Endodermal cell (in vitro differentiated cells): Measurements from ENCODE around the gene SORCS2. TPM values are rescaled to one million over a fixed set of nuclear protein-coding genes. Genes with fewer than 3 reads are reported as not detected.

Experiments
- DNase-seq: peaks from one replicate; pipeline ENCODE4 v3.0.0-alpha.2; 2017
- H3K27ac ChIP-seq: 2 replicates; pipeline ENCODE4 v1.5.1; 2013; ENCODE audit warnings: mild to moderate bottlenecking, low read depth, low read length, moderate library complexity
- H3K27me3 ChIP-seq: 2 replicates; pipeline ENCODE4 v1.6.1; 2013; ENCODE audit warnings: mild to moderate bottlenecking, low read length, moderate library complexity; ENCODE audit not compliant: insufficient read depth, control insufficient read depth, poor library complexity, severe bottlenecking
- H3K36me3 ChIP-seq: 2 replicates; pipeline ENCODE4 v1.7.0; 2013; ENCODE audit warnings: mild to moderate bottlenecking, low read length, moderate library complexity; ENCODE audit not compliant: control insufficient read depth, insufficient read depth
- H3K4me1 ChIP-seq: one replicate; pipeline ENCODE4 v1.7.0; 2013; ENCODE audit warnings: low read length; ENCODE audit not compliant: control insufficient read depth, insufficient read depth
- H3K4me3 ChIP-seq: 2 replicates; pipeline ENCODE4 v1.5.1; 2013; ENCODE audit warnings: mild to moderate bottlenecking, low read length, moderate library complexity
- H3K9ac ChIP-seq: 2 replicates; pipeline ENCODE4 v1.6.1; 2013; ENCODE audit warnings: mild to moderate bottlenecking, low read length, moderate library complexity; ENCODE audit not compliant: poor library complexity, severe bottlenecking; ENCODE audit errors: extremely low read depth
- H3K9me3 ChIP-seq: 2 replicates; pipeline ENCODE4 v1.6.1; 2013; ENCODE audit warnings: mild to moderate bottlenecking, low read length, moderate library complexity; ENCODE audit not compliant: control insufficient read depth
- H3K27ac Mint-ChIP-seq: 2 replicates; pipeline ENCODE4 v1.8.0; 2020; ENCODE audit warnings: mixed read lengths
- H3K27me3 Mint-ChIP-seq: 2 replicates; pipeline ENCODE4 v1.8.0; 2021; ENCODE audit warnings: mild to moderate bottlenecking, mixed read lengths; ENCODE audit not compliant: insufficient read depth
- H3K36me3 Mint-ChIP-seq: 2 replicates; pipeline ENCODE4 v1.8.0; 2020; ENCODE audit warnings: low read depth, mixed read lengths
- H3K4me1 Mint-ChIP-seq: 2 replicates; pipeline ENCODE4 v1.8.0; 2020; ENCODE audit warnings: mixed read lengths
- H3K4me3 Mint-ChIP-seq: 2 replicates; pipeline ENCODE4 v1.8.0; 2020; ENCODE audit warnings: mild to moderate bottlenecking, moderate library complexity, mixed read lengths
- H3K9me3 Mint-ChIP-seq: 2 replicates; pipeline ENCODE4 v1.8.0; 2020; ENCODE audit warnings: mild to moderate bottlenecking, mixed read lengths
- WGBS, 2 experiments: methylation state at CpG; one replicate each; pipeline versions ENCODE4 v1.1.5 to v1.1.7; 2013; ENCODE audit warnings: missing lambda C conversion rate in 2 of 2, mixed read lengths in 1 of 2; ENCODE audit not compliant: insufficient coverage in 1 of 2, insufficient read length in 1 of 2; 5-methylcytosine and 5-hydroxymethylcytosine counted together
- total RNA-seq, 2 donors: library from RNA; stranded (reverse); fragmentation: NEBNext Ultra II Directional in 1 of 2; extraction: Animal tissue kit (Norgen Biotek cat#: 25700) in 1 of 2; gene quantifications; 2 replicates in 1 of 2; 3 replicates in 1 of 2; pipeline ENCODE4 v1.2.1, GENCODE V29; 2021
- TF ChIP-seq, protein P1 (sequence below): fragments of 200-600 bp; sonication (generic); conservative IDR thresholded peaks from 2 replicates; pipeline ENCODE4 v1.5.0; 2021; ENCODE audit warnings: antibody characterized with exemption, mild to moderate bottlenecking

Gene SORCS2
- total RNA-seq, 2 donors from 2014 or later, result 1.4 to 1.9 TPM

DNA sequence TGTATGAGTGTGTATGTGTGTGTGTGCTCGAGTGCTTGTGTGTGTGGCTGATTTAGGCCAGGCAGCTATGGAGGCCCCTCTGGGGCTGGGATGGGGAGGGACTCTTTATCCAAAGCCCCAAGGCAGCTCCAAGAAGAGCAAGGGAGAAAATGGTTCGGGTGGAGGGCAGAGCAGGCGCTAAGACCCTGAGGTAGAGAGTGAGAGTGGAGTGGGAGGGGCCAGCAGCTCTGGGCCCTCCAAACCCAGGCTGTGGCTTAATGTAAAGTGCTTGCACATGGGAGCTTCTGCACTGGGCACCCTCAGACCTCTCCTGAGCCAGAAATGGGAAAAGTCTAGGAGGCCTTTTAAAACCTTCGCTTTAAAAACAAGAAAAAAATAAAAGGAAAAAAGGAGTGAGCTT lies 475.9 kb downstream of the SORCS2 start:
- Histone ChIP-seq H3K4me3 (no peak overlapping the region), H3K9me3 (peaks cover 10% of the 10 kb centered on the region), H3K36me3 (no peaks in the 10 kb centered on the region), H3K27ac (no peak overlapping the region), H3K27me3 (no peaks in the 10 kb centered on the region), H3K9ac (no peak overlapping the region), H3K4me1 (no peaks in the 10 kb centered on the region)
- peaks cover 14% of the 10 kb centered on the region for H3K9me3 Mint-ChIP-seq
- H3K27me3 Mint-ChIP-seq, result peaks cover 3% of the 10 kb centered on the region
- TF ChIP-seq, protein P1, sequence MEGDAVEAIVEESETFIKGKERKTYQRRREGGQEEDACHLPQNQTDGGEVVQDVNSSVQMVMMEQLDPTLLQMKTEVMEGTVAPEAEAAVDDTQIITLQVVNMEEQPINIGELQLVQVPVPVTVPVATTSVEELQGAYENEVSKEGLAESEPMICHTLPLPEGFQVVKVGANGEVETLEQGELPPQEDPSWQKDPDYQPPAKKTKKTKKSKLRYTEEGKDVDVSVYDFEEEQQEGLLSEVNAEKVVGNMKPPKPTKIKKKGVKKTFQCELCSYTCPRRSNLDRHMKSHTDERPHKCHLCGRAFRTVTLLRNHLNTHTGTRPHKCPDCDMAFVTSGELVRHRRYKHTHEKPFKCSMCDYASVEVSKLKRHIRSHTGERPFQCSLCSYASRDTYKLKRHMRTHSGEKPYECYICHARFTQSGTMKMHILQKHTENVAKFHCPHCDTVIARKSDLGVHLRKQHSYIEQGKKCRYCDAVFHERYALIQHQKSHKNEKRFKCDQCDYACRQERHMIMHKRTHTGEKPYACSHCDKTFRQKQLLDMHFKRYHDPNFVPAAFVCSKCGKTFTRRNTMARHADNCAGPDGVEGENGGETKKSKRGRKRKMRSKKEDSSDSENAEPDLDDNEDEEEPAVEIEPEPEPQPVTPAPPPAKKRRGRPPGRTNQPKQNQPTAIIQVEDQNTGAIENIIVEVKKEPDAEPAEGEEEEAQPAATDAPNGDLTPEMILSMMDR, result no peak
- no peaks in the 10 kb centered on the region for H3K36me3 Mint-ChIP-seq
- peak overlapping the region; percentile 52 for H3K27ac Mint-ChIP-seq
- 80% methylated on average over 2 to 4 of the region's 4 CpGs for WGBS, 2 experiments
- DNase-seq, result no peak
- no peaks in the 10 kb centered on the region for H3K4me1 Mint-ChIP-seq
- no peak overlapping the region for H3K4me3 Mint-ChIP-seq

DNA sequence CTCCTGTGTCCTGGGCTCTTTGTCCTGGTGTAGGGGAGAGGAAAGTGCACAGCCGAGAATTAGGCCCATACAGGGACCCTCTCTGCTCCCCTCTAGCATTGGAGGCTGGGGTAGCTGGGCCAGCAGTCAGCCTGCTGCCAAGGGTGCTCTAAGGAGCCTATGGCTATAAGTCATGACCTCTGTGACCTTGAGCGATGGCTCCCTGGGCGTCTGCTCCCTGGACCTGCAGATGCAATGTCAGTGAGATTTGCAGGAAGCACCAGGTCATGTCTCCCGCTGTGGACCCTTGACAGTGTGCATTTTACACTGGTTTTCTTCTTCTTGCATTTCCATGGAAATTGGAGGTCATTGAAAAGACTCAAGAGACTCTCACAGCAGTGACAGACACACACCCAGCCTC lies 476.5 kb downstream of the SORCS2 start:
- no peaks in the 10 kb centered on the region for H3K36me3 Mint-ChIP-seq
- Histone ChIP-seq H3K36me3 (no peaks in the 10 kb centered on the region), H3K4me1 (no peaks in the 10 kb centered on the region), H3K9ac (no peak overlapping the region), H3K9me3 (peaks cover 10% of the 10 kb centered on the region), H3K4me3 (no peak overlapping the region), H3K27ac (no peak overlapping the region), H3K27me3 (no peaks in the 10 kb centered on the region)
- no peaks in the 10 kb centered on the region for H3K4me1 Mint-ChIP-seq
- H3K9me3 Mint-ChIP-seq, result peaks cover 14% of the 10 kb centered on the region
- WGBS, 2 experiments, result 79 to 88% methylated on average over 3 to 4 of the region's 4 CpGs
- no peak overlapping the region for H3K4me3 Mint-ChIP-seq
- DNase-seq, result no peak
- TF ChIP-seq, protein P1, result no peak
- H3K27ac Mint-ChIP-seq, result no peak overlapping the region
- peaks cover 3% of the 10 kb centered on the region for H3K27me3 Mint-ChIP-seq

DNA sequence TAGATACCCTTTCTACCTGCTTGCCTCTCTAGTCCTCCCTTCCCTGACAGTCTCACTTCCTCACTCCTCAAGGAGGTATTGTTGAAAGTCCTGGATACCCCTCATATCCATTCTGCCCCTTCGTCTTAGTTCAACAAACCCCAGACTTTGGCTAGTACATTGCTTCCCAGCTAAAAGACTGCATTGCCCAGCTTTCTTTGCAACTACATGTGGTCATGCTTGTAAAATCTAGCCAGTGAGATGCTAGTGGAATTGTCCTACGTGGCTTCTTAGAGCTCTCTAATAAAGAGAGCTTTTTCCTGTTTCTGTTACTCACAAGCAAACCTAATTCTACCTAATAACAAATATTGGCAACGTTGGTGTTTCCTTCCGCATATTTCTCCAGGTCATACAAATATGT lies 480.3 kb downstream of the SORCS2 start:
- Mint-ChIP-seq H3K4me3 (no peak overlapping the region), H3K27ac (no peak overlapping the region), H3K27me3 (no peaks in the 10 kb centered on the region), H3K4me1 (no peaks in the 10 kb centered on the region), H3K9me3 (peaks cover 14% of the 10 kb centered on the region), H3K36me3 (no peaks in the 10 kb centered on the region)
- no peaks in the 10 kb centered on the region for H3K4me1 ChIP-seq
- peaks cover 10% of the 10 kb centered on the region for H3K9me3 ChIP-seq
- H3K27me3 ChIP-seq, result no peaks in the 10 kb centered on the region
- H3K9ac ChIP-seq, result no peak overlapping the region
- H3K27ac ChIP-seq, result no peak overlapping the region
- WGBS, 2 experiments, result 83 to 92% methylated on average over 2 to 4 of the region's 4 CpGs
- no peaks in the 10 kb centered on the region for H3K36me3 ChIP-seq
- H3K4me3 ChIP-seq, result no peak overlapping the region
- no peak for DNase-seq
- TF ChIP-seq, protein P1, result no peak
